ENCODE results near the gene MAP4K3. TPM values are rescaled to one million over a fixed set of nuclear protein-coding genes. Genes with fewer than 3 reads are reported as not detected.

Gene MAP4K3
- total and polyA plus RNA-seq, 2 donors (not counting 1 experiment from before 2014, with no cell fraction given) = 1.3 to 28.3 TPM

DNA sequence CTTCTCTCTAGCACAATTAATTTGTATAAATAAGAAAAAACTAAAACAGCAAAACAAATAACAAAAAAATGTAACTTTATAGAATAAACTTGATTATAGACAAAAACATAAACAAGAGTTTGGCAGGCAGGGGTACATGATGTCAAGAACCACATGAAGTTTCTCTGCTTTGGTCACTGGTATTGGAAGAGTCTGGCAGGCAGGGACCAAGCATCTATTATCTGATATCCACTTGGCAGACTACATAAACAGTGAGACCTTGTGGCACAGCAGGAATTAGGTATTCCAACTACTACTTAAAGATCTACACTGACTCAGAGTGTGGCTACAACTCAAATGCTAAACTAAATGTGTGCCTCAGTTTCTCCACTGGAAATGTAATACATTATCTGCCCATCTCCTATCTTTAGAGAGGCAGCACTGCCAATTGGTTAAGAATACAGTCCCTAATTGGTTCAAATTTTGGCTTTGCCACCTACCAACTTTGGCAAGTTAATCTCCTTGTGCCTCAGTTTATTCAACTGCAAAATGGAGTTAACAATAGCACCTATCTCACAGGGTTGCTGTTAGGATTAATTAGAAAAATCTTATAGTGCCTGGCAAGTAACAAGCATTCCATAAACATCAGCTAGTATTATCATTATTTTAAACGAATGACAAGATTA is 2.7 kb downstream of the MAP4K3 start:
- ATAC-seq (ENCODE audit: low read depth) = no peak

More for the DNA sequence above, 2.7 kb downstream of the MAP4K3 start:
- Histone ChIP-seq H3K4me1 (ENCODE audit: control insufficient read depth in 2 of 2, insufficient read depth in 2 of 2, low read length in 2 of 2) (peaks cover 17% of the 10 kb centered on the region in 2 donors), H2AFZ (ENCODE audit: insufficient read depth, low read depth, low read length, poor library complexity, severe bottlenecking) (no peak overlapping the region), H3K79me2 (ENCODE audit: control insufficient read depth, insufficient read depth, low read length) (peaks cover 22% of the 10 kb centered on the region), H3K9ac (ENCODE audit: low read length) (no peak overlapping the region), H3K9me3 (ENCODE audit: control extremely low read depth in 1 of 3, control insufficient read depth in 2 of 3, insufficient read depth in 1 of 3, low read length in 2 of 3) (peaks cover 0 to 4% (median 0%) of the 10 kb centered on the region in 3 donors), H3K4me2 (replicated peaks; ENCODE audit: low read depth, low read length, poor library complexity, severe bottlenecking) (no peak overlapping the region), H4K20me1 (ENCODE audit: control insufficient read depth, insufficient read depth, low read length, poor library complexity, severe bottlenecking) (no peaks in the 10 kb centered on the region), H3K4me3 (ENCODE audit: control extremely low read depth in 1 of 5, extremely low read depth in 1 of 5, insufficient read depth in 1 of 5, low read depth in 2 of 5, low read length in 4 of 5) (no peak overlapping the region), H3K36me3 (replicated peaks in 1 of 2; ENCODE audit: control extremely low read depth in 1 of 2, control insufficient read depth in 1 of 2, extremely low read depth in 1 of 2, insufficient read depth in 2 of 2, low read length in 1 of 2) (no peaks in the 10 kb centered on the region), H3K27me3 (replicated peaks in 1 of 4; ENCODE audit: control extremely low read depth in 1 of 4, control insufficient read depth in 3 of 4, insufficient read depth in 4 of 4, low read length in 3 of 4) (no peaks in the 10 kb centered on the region), H3K27ac (ENCODE audit: low read length in 2 of 2) (no peak overlapping the region)
- POLR2A ChIA-PET = no interaction called here
- peaks cover 32% of the 10 kb centered on the region for H3K4me1 Mint-ChIP-seq
- CTCF ChIA-PET = interaction anchor here (1.0 to 1.6 kb wide), 2 partner anchors 55 to 296 kb away, joined by 3 to 4 read pairs; no protein-coding TSS in a partner anchor
- WGBS (ENCODE audit: insufficient coverage) = no CpG with 5 or more reads among the region's 1 CpG
- no peak for DNase-seq
- no peaks in the 10 kb centered on the region for H3K9me3 Mint-ChIP-seq (ENCODE audit: insufficient read depth)
- H3K4me3 Mint-ChIP-seq = no peak overlapping the region
- no peaks in the 10 kb centered on the region for H3K27me3 Mint-ChIP-seq
- intact Hi-C loops (cut with micrococcal nuclease) = no loop called here
- H3K27ac Mint-ChIP-seq = no peak overlapping the region
- no peak for TF ChIP-seq EZH2 (IDR thresholded peaks at IDR 0.05; ENCODE audit: borderline replicate concordance, insufficient read depth, low read depth, low read length, poor library complexity, severe bottlenecking)
- TF ChIP-seq, protein P1, sequence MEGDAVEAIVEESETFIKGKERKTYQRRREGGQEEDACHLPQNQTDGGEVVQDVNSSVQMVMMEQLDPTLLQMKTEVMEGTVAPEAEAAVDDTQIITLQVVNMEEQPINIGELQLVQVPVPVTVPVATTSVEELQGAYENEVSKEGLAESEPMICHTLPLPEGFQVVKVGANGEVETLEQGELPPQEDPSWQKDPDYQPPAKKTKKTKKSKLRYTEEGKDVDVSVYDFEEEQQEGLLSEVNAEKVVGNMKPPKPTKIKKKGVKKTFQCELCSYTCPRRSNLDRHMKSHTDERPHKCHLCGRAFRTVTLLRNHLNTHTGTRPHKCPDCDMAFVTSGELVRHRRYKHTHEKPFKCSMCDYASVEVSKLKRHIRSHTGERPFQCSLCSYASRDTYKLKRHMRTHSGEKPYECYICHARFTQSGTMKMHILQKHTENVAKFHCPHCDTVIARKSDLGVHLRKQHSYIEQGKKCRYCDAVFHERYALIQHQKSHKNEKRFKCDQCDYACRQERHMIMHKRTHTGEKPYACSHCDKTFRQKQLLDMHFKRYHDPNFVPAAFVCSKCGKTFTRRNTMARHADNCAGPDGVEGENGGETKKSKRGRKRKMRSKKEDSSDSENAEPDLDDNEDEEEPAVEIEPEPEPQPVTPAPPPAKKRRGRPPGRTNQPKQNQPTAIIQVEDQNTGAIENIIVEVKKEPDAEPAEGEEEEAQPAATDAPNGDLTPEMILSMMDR (IDR thresholded peaks at IDR 0.05) = no peak

Data from B cell (primary cell).